HepG2 (cell line): ENCODE data around the gene NGEF. TPM values are rescaled to one million over a fixed set of nuclear protein-coding genes. Genes with fewer than 3 reads are reported as not detected.

ENCODE experiments used
- ATAC-seq: fragments of 200-7000 bp; cut with Tn5 transposase; 3 replicates; pipeline ENCODE4 v1.9.1; 2020; ENCODE audit warnings: mild to moderate bottlenecking, moderate library complexity
- BruUV-seq: library from RNA; stranded (reverse); fragments of 400-500 nt; replicated peaks from 2 replicates; lab custom pipeline; 2021; lab: Mats Ljungman, UMichigan
- CTCF ChIA-PET: fragments of 300-600 bp; formaldehyde crosslinking; extraction: SDS; loops from one replicate; lab custom pipeline; 2021; ENCODE audit warnings: low total read pairs, inconsistent platforms, low intra/inter-chr PET ratio; lab: Yijun Ruan, JAX
- POLR2A ChIA-PET: fragments of 350-600 bp; sonication (Branson Sonifier 250); formaldehyde crosslinking; loops from one replicate; lab custom pipeline; 2020; ENCODE audit warnings: antibody characterized with exemption, inconsistent platforms; lab: Yijun Ruan, JAX
- DNase-seq: peaks from one replicate; pipeline ENCODE4 v3.0.0-alpha.2; 2015; ENCODE audit warnings: low spot score
- FAIRE-seq: peaks from 3 replicates; lab custom pipeline; 2011; peaks lifted over from hg19 to GRCh38; lab: Jason Lieb, UNC
- H2AFZ ChIP-seq: one replicate; pipeline ENCODE4 v1.6.1; 2011; ENCODE audit warnings: low read length, inconsistent platforms
- H3K27ac ChIP-seq: fragments of 300-600 bp; 3 replicates; pipeline ENCODE4 v1.8.0; 2011; ENCODE audit warnings: mixed run types, mild to moderate bottlenecking, mixed read lengths, low read length, inconsistent platforms; ENCODE audit not compliant: insufficient read depth; ENCODE audit errors: extremely low read length
- H3K27me3 ChIP-seq, 2 experiments: fragments of 200-600 bp in 1 of 2; 2 replicates in 1 of 2; 3 replicates in 1 of 2; pipeline versions ENCODE4 v1.6.0 to v1.8.0; 2011; ENCODE audit warnings: low read length in 2 of 2, mild to moderate bottlenecking in 2 of 2, moderate library complexity in 2 of 2, inconsistent platforms in 1 of 2; ENCODE audit not compliant: insufficient read depth in 2 of 2, control insufficient read depth in 1 of 2
- H3K36me3 ChIP-seq, 2 experiments: fragments of 200-600 bp in 1 of 2; replicated peaks in 1 of 2; 2 replicates in 1 of 2; 3 replicates in 1 of 2; pipeline versions ENCODE4 v1.5.1 to v1.8.0; 2011; ENCODE audit warnings: low read length in 2 of 2, inconsistent platforms in 1 of 2; ENCODE audit not compliant: insufficient read depth in 2 of 2, control insufficient read depth in 1 of 2
- H3K4me1 ChIP-seq: 2 replicates; pipeline ENCODE4 v1.5.1; 2012; ENCODE audit warnings: low read length, inconsistent platforms; ENCODE audit not compliant: insufficient read depth
- H3K4me2 ChIP-seq: 2 replicates; pipeline ENCODE4 v1.6.0; 2011; ENCODE audit warnings: low read depth, low read length, inconsistent platforms
- H3K4me3 ChIP-seq, 3 experiments: fragments of 200-600 bp in 1 of 3; sonication (generic), shearing (Covaris generic) in 1 of 3; replicated peaks in 1 of 3; 2 replicates each; pipeline ENCODE4 v1.5.1; 2011 to 2016; ENCODE audit warnings: low read length in 3 of 3, inconsistent platforms in 2 of 3, low read depth in 2 of 3, mild to moderate bottlenecking in 2 of 3, control low read depth in 1 of 3, mixed read lengths in 1 of 3; ENCODE audit not compliant: insufficient read depth in 1 of 3
- H3K79me2 ChIP-seq: one replicate; pipeline ENCODE4 v1.6.1; 2011; ENCODE audit warnings: low read length, inconsistent platforms; ENCODE audit not compliant: insufficient read depth
- H3K9ac ChIP-seq: 2 replicates; pipeline ENCODE4 v1.6.0; 2011; ENCODE audit warnings: mild to moderate bottlenecking, low read depth, low read length, inconsistent platforms; ENCODE audit not compliant: insufficient read depth
- H3K9me3 ChIP-seq: 2 replicates; pipeline ENCODE4 v1.5.1; 2012; ENCODE audit warnings: mild to moderate bottlenecking, low read length
- H4K20me1 ChIP-seq: 2 replicates; pipeline ENCODE4 v1.6.0; 2011; ENCODE audit warnings: inconsistent platforms, mild to moderate bottlenecking, low read length, moderate library complexity; ENCODE audit not compliant: insufficient read depth
- CHD4 ChIP-seq: fragments of 200-600 bp; sonication (generic); IDR thresholded peaks from 2 replicates; pipeline ENCODE4 v1.7.0; 2017; ENCODE audit warnings: mild to moderate bottlenecking, low read length, borderline replicate concordance
- FOSL2 ChIP-seq: sonication (generic); formaldehyde crosslinking; IDR thresholded peaks from 2 replicates; pipeline ENCODE4 v1.4.0; 2020; ENCODE audit warnings: missing genetic modification reagents
- KDM5B ChIP-seq: sonication (generic); formaldehyde crosslinking; IDR thresholded peaks from 2 replicates; pipeline ENCODE4 v1.4.0; 2020; ENCODE audit warnings: missing genetic modification reagents, mild to moderate bottlenecking, borderline replicate concordance
- LCORL ChIP-seq, 2 experiments: fragments of 450-650 bp in 1 of 2; sonication (generic) in 1 of 2; formaldehyde crosslinking in 1 of 2; IDR thresholded peaks; 2 replicates each; pipeline versions ENCODE4 v1.5.0 to v1.6.1; 2017 to 2020; ENCODE audit warnings: antibody characterized with exemption in 1 of 2, missing genetic modification reagents in 1 of 2
- REL ChIP-seq: sonication (generic); formaldehyde crosslinking; conservative IDR thresholded peaks from 2 replicates; pipeline ENCODE4 v1.8.0; 2022; ENCODE audit warnings: mild to moderate bottlenecking, missing genetic modification reagents, moderate library complexity
- SRSF1 ChIP-seq: fragments of 200-400 bp; formaldehyde crosslinking; optimal IDR thresholded peaks from 2 replicates; pipeline ENCODE3; 2017; ENCODE audit warnings: mild to moderate bottlenecking, low read depth, low read length, moderate library complexity
- ZNF672 ChIP-seq: sonication (generic); formaldehyde crosslinking; IDR thresholded peaks from 2 replicates; pipeline ENCODE4 v1.8.1; 2022; ENCODE audit warnings: missing genetic modification reagents
- ZSCAN22 ChIP-seq: sonication (generic); formaldehyde crosslinking; IDR thresholded peaks from 2 replicates; pipeline ENCODE4 v1.4.0; 2020; ENCODE audit warnings: mild to moderate bottlenecking, missing genetic modification reagents
- WGBS: methylation state at CpG from one replicate; pipeline ENCODE4 v1.1.6; 2017; ENCODE audit warnings: low lambda C conversion rate; 5-methylcytosine and 5-hydroxymethylcytosine counted together
- in situ Hi-C: cut with HindIII; loops from 2 replicates; pipeline ENCODE4 v1.10.0; 2017; ENCODE audit warnings: low pct_unique_long_range_greater_than_20kb; ENCODE audit not compliant: extremely low pct_ligation_motif_present
- intact Hi-C: fragments of 100-400 bp; cut with micrococcal nuclease; formaldehyde crosslinking; loops from one replicate; pipeline ENCODE4 v1.10.0; 2022; ENCODE audit not compliant: unreplicated experiment
- polyA plus RNA-seq, 8 experiments: library from polyadenylated mRNA; depleted of rRNA in 3 of 8; stranded (reverse) in 7 of 8; unstranded in 1 of 8; fragments of >200 nt; fragmentation: Illumina TruSeq in 4 of 8; extraction: Trizol in 4 of 8; gene quantifications; 2 replicates each; pipeline versions ENCODE4 v1.2.1 to v1.2.3, GENCODE V29; 2011 to 2016; ENCODE audit warnings: low read depth in 4 of 8, missing spikeins in 1 of 8, mixed read lengths in 1 of 8; ENCODE audit not compliant: insufficient read depth in 1 of 8
- total RNA-seq, 5 experiments: library from RNA; depleted of rRNA; stranded (reverse); fragments of >200 nt; fragmentation: Illumina TruSeq; extraction: Trizol; gene quantifications; 2 replicates each; pipeline ENCODE4 v1.2.3, GENCODE V29; 2016; ENCODE audit warnings: low read depth in 1 of 5
- TF ChIP-seq, protein P1 (sequence below): sonication (generic); formaldehyde crosslinking; IDR thresholded peaks from 2 replicates; pipeline ENCODE4 v1.4.0; 2020; ENCODE audit warnings: missing genetic modification reagents
- TF ChIP-seq, protein P2 (sequence below): sonication (generic); formaldehyde crosslinking; IDR thresholded peaks from 2 replicates; pipeline ENCODE4 v1.8.0; 2022; ENCODE audit warnings: mild to moderate bottlenecking, missing genetic modification reagents, borderline replicate concordance
- TF ChIP-seq, protein P3 (sequence below): sonication (generic); formaldehyde crosslinking; IDR thresholded peaks from 2 replicates; pipeline ENCODE4 v1.5.0; 2020; ENCODE audit warnings: mild to moderate bottlenecking, missing genetic modification reagents

The NGEF gene
- total and polyA plus RNA-seq, 2 of the 13 experiments (the other 11 are each of a cell fraction or from before 2014, with no cell fraction given), result 14.4 to 36.9 TPM

DNA sequence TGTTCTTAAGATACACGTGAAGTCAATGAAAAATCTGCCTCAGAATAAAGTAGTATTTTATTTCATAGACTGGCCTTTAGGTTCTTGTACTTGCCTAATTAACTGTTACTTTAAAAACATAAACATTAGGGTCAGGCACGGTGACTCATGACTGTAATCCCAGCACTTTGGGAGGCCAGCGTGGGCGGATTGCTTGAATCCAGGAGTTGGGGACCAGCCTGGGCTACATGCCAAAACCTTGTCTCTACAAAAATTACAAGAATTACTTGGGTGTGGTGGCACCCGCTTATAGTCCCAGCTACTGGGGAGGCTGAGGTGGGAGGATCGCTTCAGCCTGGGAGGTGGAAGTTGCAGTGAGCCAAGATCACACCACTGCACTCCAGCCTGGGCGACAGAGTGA, 159.0 kb downstream of the NGEF start:
- BruUV-seq, result no TSS peak
- Histone ChIP-seq H3K36me3 (peaks cover 20 to 50% of the 10 kb centered on the region in 2 experiments), H3K4me1 (peaks cover 58% of the 10 kb centered on the region), H3K4me2 (no peak overlapping the region), H3K27me3 (no peaks in the 10 kb centered on the region), H3K9me3 (no peaks in the 10 kb centered on the region), H4K20me1 (no peaks in the 10 kb centered on the region), H2AFZ (no peak overlapping the region), H3K9ac (no peak overlapping the region), H3K4me3 (no peak overlapping the region), H3K27ac (no peak overlapping the region), H3K79me2 (peaks cover 3% of the 10 kb centered on the region)
- intact Hi-C loops (no loop called here), in situ Hi-C loops (loop anchor here (5.0 to 10.0 kb wide), 2 partner anchors 171 to 198 kb away; no protein-coding TSS in a partner anchor)
- WGBS, result 79% methylated on average over 7 of the region's 7 CpGs
- DNase-seq (no peak), FAIRE-seq (no peak), ATAC-seq (no peak)
- TF ChIP-seq REL (CRISPR knock-in tag) (no peak), ZNF672 (CRISPR knock-in tag) (no peak), KDM5B (no peak), CHD4 (no peak), ZSCAN22 (CRISPR knock-in tag) (no peak), LCORL (IDR thresholded peaks at IDR 0.05) (no peak), LCORL (CRISPR knock-in tag; IDR thresholded peaks at IDR 0.05) (no peak), FOSL2 (CRISPR knock-in tag) (peak; percentile 83), SRSF1 (no peak)
- TF ChIP-seq, protein P1, sequence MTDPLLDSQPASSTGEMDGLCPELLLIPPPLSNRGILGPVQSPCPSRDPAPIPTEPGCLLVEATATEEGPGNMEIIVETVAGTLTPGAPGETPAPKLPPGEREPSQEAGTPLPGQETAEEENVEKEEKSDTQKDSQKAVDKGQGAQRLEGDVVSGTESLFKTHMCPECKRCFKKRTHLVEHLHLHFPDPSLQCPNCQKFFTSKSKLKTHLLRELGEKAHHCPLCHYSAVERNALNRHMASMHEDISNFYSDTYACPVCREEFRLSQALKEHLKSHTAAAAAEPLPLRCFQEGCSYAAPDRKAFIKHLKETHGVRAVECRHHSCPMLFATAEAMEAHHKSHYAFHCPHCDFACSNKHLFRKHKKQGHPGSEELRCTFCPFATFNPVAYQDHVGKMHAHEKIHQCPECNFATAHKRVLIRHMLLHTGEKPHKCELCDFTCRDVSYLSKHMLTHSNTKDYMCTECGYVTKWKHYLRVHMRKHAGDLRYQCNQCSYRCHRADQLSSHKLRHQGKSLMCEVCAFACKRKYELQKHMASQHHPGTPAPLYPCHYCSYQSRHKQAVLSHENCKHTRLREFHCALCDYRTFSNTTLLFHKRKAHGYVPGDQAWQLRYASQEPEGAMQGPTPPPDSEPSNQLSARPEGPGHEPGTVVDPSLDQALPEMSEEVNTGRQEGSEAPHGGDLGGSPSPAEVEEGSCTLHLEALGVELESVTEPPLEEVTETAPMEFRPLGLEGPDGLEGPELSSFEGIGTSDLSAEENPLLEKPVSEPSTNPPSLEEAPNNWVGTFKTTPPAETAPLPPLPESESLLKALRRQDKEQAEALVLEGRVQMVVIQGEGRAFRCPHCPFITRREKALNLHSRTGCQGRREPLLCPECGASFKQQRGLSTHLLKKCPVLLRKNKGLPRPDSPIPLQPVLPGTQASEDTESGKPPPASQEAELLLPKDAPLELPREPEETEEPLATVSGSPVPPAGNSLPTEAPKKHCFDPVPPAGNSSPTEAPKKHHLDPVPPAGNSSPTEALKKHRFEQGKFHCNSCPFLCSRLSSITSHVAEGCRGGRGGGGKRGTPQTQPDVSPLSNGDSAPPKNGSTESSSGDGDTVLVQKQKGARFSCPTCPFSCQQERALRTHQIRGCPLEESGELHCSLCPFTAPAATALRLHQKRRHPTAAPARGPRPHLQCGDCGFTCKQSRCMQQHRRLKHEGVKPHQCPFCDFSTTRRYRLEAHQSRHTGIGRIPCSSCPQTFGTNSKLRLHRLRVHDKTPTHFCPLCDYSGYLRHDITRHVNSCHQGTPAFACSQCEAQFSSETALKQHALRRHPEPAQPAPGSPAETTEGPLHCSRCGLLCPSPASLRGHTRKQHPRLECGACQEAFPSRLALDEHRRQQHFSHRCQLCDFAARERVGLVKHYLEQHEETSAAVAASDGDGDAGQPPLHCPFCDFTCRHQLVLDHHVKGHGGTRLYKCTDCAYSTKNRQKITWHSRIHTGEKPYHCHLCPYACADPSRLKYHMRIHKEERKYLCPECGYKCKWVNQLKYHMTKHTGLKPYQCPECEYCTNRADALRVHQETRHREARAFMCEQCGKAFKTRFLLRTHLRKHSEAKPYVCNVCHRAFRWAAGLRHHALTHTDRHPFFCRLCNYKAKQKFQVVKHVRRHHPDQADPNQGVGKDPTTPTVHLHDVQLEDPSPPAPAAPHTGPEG (CRISPR knock-in tag), result no peak
- TF ChIP-seq, protein P2, sequence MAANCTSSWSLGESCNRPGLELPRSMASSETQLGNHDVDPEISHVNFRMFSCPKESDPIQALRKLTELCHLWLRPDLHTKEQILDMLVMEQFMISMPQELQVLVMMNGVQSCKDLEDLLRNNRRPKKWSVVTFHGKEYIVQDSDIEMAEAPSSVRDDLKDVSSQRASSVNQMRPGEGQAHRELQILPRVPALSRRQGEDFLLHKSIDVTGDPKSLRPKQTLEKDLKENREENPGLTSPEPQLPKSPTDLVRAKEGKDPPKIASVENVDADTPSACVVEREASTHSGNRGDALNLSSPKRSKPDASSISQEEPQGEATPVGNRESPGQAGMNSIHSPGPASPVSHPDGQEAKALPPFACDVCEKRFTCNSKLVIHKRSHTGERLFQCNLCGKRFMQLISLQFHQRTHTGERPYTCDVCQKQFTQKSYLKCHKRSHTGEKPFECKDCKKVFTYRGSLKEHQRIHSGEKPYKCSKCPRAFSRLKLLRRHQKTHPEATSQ (CRISPR knock-in tag), result no peak
- TF ChIP-seq, protein P3, sequence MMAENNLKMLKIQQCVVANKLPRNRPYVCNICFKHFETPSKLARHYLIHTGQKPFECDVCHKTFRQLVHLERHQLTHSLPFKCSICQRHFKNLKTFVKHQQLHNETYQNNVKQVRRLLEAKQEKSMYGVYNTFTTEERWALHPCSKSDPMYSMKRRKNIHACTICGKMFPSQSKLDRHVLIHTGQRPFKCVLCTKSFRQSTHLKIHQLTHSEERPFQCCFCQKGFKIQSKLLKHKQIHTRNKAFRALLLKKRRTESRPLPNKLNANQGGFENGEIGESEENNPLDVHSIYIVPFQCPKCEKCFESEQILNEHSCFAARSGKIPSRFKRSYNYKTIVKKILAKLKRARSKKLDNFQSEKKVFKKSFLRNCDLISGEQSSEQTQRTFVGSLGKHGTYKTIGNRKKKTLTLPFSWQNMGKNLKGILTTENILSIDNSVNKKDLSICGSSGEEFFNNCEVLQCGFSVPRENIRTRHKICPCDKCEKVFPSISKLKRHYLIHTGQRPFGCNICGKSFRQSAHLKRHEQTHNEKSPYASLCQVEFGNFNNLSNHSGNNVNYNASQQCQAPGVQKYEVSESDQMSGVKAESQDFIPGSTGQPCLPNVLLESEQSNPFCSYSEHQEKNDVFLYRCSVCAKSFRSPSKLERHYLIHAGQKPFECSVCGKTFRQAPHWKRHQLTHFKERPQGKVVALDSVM, result peak; percentile 24; the same call in 1 of the 2 replicates
- POLR2A ChIA-PET, result interaction anchor here (3.7 to 11.3 kb wide), 3 partner anchors 18 to 207 kb away, joined by 35 to 297 read pairs (median 40); partner anchors contain the start of genes INPP5D and SNORC
- CTCF ChIA-PET, result interaction anchor here (1.4 to 2.7 kb wide), 4 partner anchors 16 to 396 kb away, joined by 3 to 20 read pairs (median 14); partner anchors contain the start of gene SNORC
